ENCODE measurements around the gene TNS3.
"Not testable (repeated sequence)": the region's sequence is repeated elsewhere in the genome, so short reads cannot be mapped to it uniquely, and the experiment has no call there.

TNS3 gene

GRCh38 chr7:47266131-47266706 is 315.7 kb downstream of the TNS3 start:
- peak; percentile 64 for DNase-seq

GRCh38 chr7:47265621-47266020 is 316.3 kb downstream of the TNS3 start:
- DNase-seq, result no peak

- DNase-seq, result no peak
These were observed 317.8 kb downstream of the TNS3 start for GRCh38 chr7:47264021-47264651.

GRCh38 chr7:47262881-47263280 is 319.0 kb downstream of the TNS3 start:
- no peak for DNase-seq

- not testable (repeated sequence) for DNase-seq
These were observed 319.8 kb downstream of the TNS3 start for GRCh38 chr7:47262160-47262559.

- DNase-seq, result no peak
These were observed 321.6 kb downstream of the TNS3 start for GRCh38 chr7:47260270-47260669.

GRCh38 chr7:47259682-47260081 is 322.2 kb downstream of the TNS3 start:
- no peak for DNase-seq

GRCh38 chr7:47258798-47259197 is 323.1 kb downstream of the TNS3 start:
- no peak for DNase-seq

GRCh38 chr7:47256016-47256415 is 325.9 kb downstream of the TNS3 start:
- DNase-seq, result no peak

- DNase-seq, result no peak
These were observed 326.5 kb downstream of the TNS3 start for GRCh38 chr7:47255441-47255840.

- no peak for DNase-seq
These were observed 326.9 kb downstream of the TNS3 start for GRCh38 chr7:47255007-47255406.

GRCh38 chr7:47254081-47254977 is 327.6 kb downstream of the TNS3 start:
- peak; percentile 66 for DNase-seq

GRCh38 chr7:47253650-47254080 is 328.2 kb downstream of the TNS3 start:
- peak; percentile 65 for DNase-seq

- DNase-seq, result no peak
These were observed 329.2 kb downstream of the TNS3 start for GRCh38 chr7:47252675-47253074.

- no peak for DNase-seq
These were observed 332.6 kb downstream of the TNS3 start for GRCh38 chr7:47249361-47249760.

GRCh38 chr7:47248797-47249196 is 333.1 kb downstream of the TNS3 start:
- no peak for DNase-seq

- no peak for DNase-seq
These were observed 334.8 kb downstream of the TNS3 start for GRCh38 chr7:47247132-47247531.

- no peak for DNase-seq
These were observed 337.2 kb downstream of the TNS3 start for GRCh38 chr7:47244692-47245091.

GRCh38 chr7:47241112-47242065 is 340.5 kb downstream of the TNS3 start:
- no peak for DNase-seq

- DNase-seq, result no peak
These were observed 341.9 kb downstream of the TNS3 start for GRCh38 chr7:47239931-47240421.

- DNase-seq, result no peak
These were observed 342.9 kb downstream of the TNS3 start for GRCh38 chr7:47239034-47239433.

GRCh38 chr7:47236480-47237129 is 345.3 kb downstream of the TNS3 start:
- no peak for DNase-seq

Data from NCI-H1092 treated with DMSO at 0.1 percent for 48 hours (cell line).